ENCODE measurements around the gene IDNK.
A peak's percentile ranks its signal among the peaks of the same experiment; 100 is the strongest.

The IDNK gene

DNA sequence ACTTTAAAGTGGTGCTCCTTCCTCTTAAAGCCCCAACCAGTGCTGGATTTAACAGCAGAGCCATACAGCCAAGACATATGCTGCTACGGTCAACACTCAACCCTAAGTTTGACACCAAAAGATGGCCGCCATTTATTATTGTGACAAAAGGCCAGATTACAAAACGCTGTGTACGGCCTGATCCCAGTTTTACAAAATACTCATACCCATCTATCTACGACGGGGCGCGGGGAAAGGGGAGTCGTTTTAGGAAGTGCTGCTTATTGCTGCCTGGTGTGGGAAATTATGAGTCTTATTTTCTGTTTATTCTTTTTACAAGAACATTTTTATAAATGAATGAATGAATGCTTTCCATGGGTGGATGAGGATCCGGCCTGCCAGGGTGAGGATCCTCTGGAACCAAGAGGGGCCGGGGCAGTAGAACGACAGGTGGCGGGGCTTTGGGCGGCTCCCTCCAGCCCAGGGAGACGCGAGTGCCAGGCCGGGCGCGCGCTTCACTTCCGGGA is 457 bp upstream of the IDNK start:
- no peak for DNase-seq (ENCODE audit: extremely low read depth, low read depth)
- TF ChIP-seq, protein P1, sequence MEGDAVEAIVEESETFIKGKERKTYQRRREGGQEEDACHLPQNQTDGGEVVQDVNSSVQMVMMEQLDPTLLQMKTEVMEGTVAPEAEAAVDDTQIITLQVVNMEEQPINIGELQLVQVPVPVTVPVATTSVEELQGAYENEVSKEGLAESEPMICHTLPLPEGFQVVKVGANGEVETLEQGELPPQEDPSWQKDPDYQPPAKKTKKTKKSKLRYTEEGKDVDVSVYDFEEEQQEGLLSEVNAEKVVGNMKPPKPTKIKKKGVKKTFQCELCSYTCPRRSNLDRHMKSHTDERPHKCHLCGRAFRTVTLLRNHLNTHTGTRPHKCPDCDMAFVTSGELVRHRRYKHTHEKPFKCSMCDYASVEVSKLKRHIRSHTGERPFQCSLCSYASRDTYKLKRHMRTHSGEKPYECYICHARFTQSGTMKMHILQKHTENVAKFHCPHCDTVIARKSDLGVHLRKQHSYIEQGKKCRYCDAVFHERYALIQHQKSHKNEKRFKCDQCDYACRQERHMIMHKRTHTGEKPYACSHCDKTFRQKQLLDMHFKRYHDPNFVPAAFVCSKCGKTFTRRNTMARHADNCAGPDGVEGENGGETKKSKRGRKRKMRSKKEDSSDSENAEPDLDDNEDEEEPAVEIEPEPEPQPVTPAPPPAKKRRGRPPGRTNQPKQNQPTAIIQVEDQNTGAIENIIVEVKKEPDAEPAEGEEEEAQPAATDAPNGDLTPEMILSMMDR (IDR thresholded peaks at IDR 0.05; ENCODE audit: low read depth, low read length, missing control alignments) = no peak
- H3K4me3 ChIP-seq (replicated peaks; ENCODE audit: low read depth, low read length) = peak overlapping the region; percentile 58

DNA sequence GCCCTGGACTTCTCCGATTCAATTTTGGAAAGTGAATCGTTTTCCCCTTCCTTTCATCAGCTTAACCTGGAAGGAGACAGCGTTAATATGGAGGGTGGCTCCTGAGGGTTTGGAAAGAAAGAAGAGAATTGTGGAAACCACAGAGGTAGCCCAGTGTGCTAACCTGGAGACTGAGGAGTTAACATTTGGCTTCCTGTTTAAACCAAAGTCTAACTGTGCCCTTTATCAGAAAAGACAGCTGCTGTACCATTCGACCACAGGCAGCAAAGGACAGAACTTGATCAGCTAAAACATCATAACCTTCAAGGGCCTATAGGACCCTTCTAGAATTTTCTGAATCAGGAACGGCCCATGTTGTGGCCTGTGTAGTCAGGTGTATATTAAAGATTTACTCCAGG is 735 bp downstream of the IDNK start:
- DNase-seq (ENCODE audit: extremely low read depth, low read depth) = no peak
- peak overlapping the region; percentile 58 for H3K4me3 ChIP-seq (replicated peaks; ENCODE audit: low read depth, low read length)
- TF ChIP-seq, protein P1 (IDR thresholded peaks at IDR 0.05; ENCODE audit: low read depth, low read length, missing control alignments) = no peak

- no peak overlapping the region for H3K4me3 ChIP-seq (replicated peaks; ENCODE audit: low read depth, low read length)
- DNase-seq (ENCODE audit: extremely low read depth, low read depth) = no peak
- TF ChIP-seq, protein P1 (IDR thresholded peaks at IDR 0.05; ENCODE audit: low read depth, low read length, missing control alignments) = no peak
Observed at GRCh38 chr9:83625178-83625577, 2.2 kb downstream of the IDNK start.

GRCh38 chr9:83628540-83628939 is 5.6 kb downstream of the IDNK start:
- TF ChIP-seq, protein P1 (IDR thresholded peaks at IDR 0.05; ENCODE audit: low read depth, low read length, missing control alignments) = no peak
- DNase-seq (ENCODE audit: extremely low read depth, low read depth) = no peak
- no peak overlapping the region for H3K4me3 ChIP-seq (replicated peaks; ENCODE audit: low read depth, low read length)

GRCh38 chr9:83629433-83630104 is 6.6 kb downstream of the IDNK start:
- TF ChIP-seq, protein P1 (IDR thresholded peaks at IDR 0.05; ENCODE audit: low read depth, low read length, missing control alignments) = no peak
- no peak for DNase-seq (ENCODE audit: extremely low read depth, low read depth)

GRCh38 chr9:83630938-83631457 is 8.1 kb downstream of the IDNK start:
- TF ChIP-seq, protein P1 (IDR thresholded peaks at IDR 0.05; ENCODE audit: low read depth, low read length, missing control alignments) = no peak
- no peak for DNase-seq (ENCODE audit: extremely low read depth, low read depth)
- no peak overlapping the region for H3K4me3 ChIP-seq (replicated peaks; ENCODE audit: low read depth, low read length)

More at GRCh38 chr9:83629433-83630104, 6.6 kb downstream of the IDNK start:
- H3K4me3 ChIP-seq (replicated peaks; ENCODE audit: low read depth, low read length) = no peak overlapping the region

All from HFF-Myc (cell line).